IgD-negative memory B cell (primary cell): ENCODE data around the gene WDR74. TPM values are rescaled to one million over a fixed set of nuclear protein-coding genes. Genes with fewer than 3 reads are reported as not detected.

Source experiments
- polyA plus RNA-seq: library from polyadenylated mRNA; unstranded; fragments of 300-500 nt; fragmentation: Illumina TruSeq; gene quantifications from one replicate; pipeline ENCODE4 v1.2.3, GENCODE V29; 2021

WDR74 gene
- polyA plus RNA-seq, 1 donor from 2014 or later, result 57.5 TPM

Other genes with a start within 250 kb of the WDR74 start
- gene TUT1, start 248.1 kb downstream of the WDR74 start, polyA plus RNA-seq, result 19.2 TPM
- gene MTA2, start 237.7 kb downstream of the WDR74 start, polyA plus RNA-seq, result 32.9 TPM
- gene EML3, start 226.8 kb downstream of the WDR74 start, polyA plus RNA-seq, result 13.8 TPM
- gene ROM1, start 226.3 kb downstream of the WDR74 start, polyA plus RNA-seq, result 0.19 TPM
- 36.1 TPM for gene B3GAT3, start 217.6 kb downstream of the WDR74 start, polyA plus RNA-seq
- 112 TPM for gene GANAB, start 193.0 kb downstream of the WDR74 start, polyA plus RNA-seq
- 30.9 TPM for gene INTS5, start 186.3 kb downstream of the WDR74 start, polyA plus RNA-seq
- gene C11orf98, start 174.4 kb downstream of the WDR74 start, polyA plus RNA-seq, result 96.3 TPM
- gene CSKMT, start 174.3 kb downstream of the WDR74 start, polyA plus RNA-seq, result 6.3 TPM
- 13.7 TPM for gene UQCC3, start 167.9 kb downstream of the WDR74 start, polyA plus RNA-seq
- gene LBHD1, start 167.3 kb downstream of the WDR74 start, polyA plus RNA-seq, result 6.2 TPM
- gene UBXN1, start 160.5 kb downstream of the WDR74 start, polyA plus RNA-seq, result 228 TPM
- gene LRRN4CL, start 150.1 kb downstream of the WDR74 start, polyA plus RNA-seq, result not detected
- 48.2 TPM for gene BSCL2, start 132.2 kb downstream of the WDR74 start, polyA plus RNA-seq
- 13.3 TPM for gene GNG3, start 131.9 kb downstream of the WDR74 start, polyA plus RNA-seq
- 2.8 TPM for gene HNRNPUL2, start 112.1 kb downstream of the WDR74 start, polyA plus RNA-seq
- 35.0 TPM for gene TTC9C, start 111.1 kb downstream of the WDR74 start, polyA plus RNA-seq
- gene ZBTB3, start 85.4 kb downstream of the WDR74 start, polyA plus RNA-seq, result 5.0 TPM
- gene POLR2G, start 78.0 kb downstream of the WDR74 start, polyA plus RNA-seq, result 202 TPM
- 12.2 TPM for gene TAF6L, start 68.2 kb downstream of the WDR74 start, polyA plus RNA-seq
- 101 TPM for gene TMEM179B, start 52.2 kb downstream of the WDR74 start, polyA plus RNA-seq
- gene TMEM223, start 47.6 kb downstream of the WDR74 start, polyA plus RNA-seq, result 39.1 TPM
- gene NXF1, start 34.1 kb downstream of the WDR74 start, polyA plus RNA-seq, result 67.6 TPM
- gene STX5, start 7.5 kb downstream of the WDR74 start, polyA plus RNA-seq, result 39.8 TPM
- not detected for gene TEX54, start 6.7 kb downstream of the WDR74 start, polyA plus RNA-seq
- gene SLC3A2, start 41.3 kb upstream of the WDR74 start, polyA plus RNA-seq, result 111 TPM
- gene CHRM1, start 81.8 kb upstream of the WDR74 start, polyA plus RNA-seq, result not detected
- gene SLC22A6, start 145.4 kb upstream of the WDR74 start, polyA plus RNA-seq, result not detected
- gene SLC22A8, start 176.3 kb upstream of the WDR74 start, polyA plus RNA-seq, result not detected